Activated CD4-positive, alpha-beta memory T cell treated with anti-CD3 and anti-CD28 coated beads, Interleukin-2, amount 10 ng/mL, durations not matched to agents 7 days and 5 days (primary cell): ENCODE results near the gene KATNAL1. TPM values are rescaled to one million over a fixed set of nuclear protein-coding genes. Genes with fewer than 3 reads are reported as not detected.

ENCODE experiments used
- total RNA-seq, 2 experiments: library from RNA; stranded (reverse); gene quantifications; one replicate each; pipeline ENCODE4 v1.2.3, GENCODE V29; 2021

KATNAL1 gene
- total RNA-seq, 2 experiments from 2014 or later = 27.8 to 29.4 TPM

Other genes with a start within 250 kb of the KATNAL1 start
- gene UBE2L5, start 114.9 kb upstream of the KATNAL1 start, total RNA-seq = under 1 TPM in 1 of 2 experiments, not detected in 1; 0.20 TPM
- 100 to 1,000 TPM; 611 to 615 TPM for gene HMGB1, start 158.4 kb upstream of the KATNAL1 start, total RNA-seq